HG03521 (cell line): ENCODE results near the gene LARP6.
"Not testable (repeated sequence)": the region's sequence is repeated elsewhere in the genome, so short reads cannot be mapped to it uniquely, and the experiment has no call there.

Source experiments
- ATAC-seq: cut with Tn5 transposase; IDR thresholded peaks from one replicate; pipeline ENCODE4 v1.9.1; 2021; ENCODE audit warnings: mild to moderate bottlenecking, moderate library complexity; ENCODE audit not compliant: unreplicated experiment

Gene LARP6

DNA sequence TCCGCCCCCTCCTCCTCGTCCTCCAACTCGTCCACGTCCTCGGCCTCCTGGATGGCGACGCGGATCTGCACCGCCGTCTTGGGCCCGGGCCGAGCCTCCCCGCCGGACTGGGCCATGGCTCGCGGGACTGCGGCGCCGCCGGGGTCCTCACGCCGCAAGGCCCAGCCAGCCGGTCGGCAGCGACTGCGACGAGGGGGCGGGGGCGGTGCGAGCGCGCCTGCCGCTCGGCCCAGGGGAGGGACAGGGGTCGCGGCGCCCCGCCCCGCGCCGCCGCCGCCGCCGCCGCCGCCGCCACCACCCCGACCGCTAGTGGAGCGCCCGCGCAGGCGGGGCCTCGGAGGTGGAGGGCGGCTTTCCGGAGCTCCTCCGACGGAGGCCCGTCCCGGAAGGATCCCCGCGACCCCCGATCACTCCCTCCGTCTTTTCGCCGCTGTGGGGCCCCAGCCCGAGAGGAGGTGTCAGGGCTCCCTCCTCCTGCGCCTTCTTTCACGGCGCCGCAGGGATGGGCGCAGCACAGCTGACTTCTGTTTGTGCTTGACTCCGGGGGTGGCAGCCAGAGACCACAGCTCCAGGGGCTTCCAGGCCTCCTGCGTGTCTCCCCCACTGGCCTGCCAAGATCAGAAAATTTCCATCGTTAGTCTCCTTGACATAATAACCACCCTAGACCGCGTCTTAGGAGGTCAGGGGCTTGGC lies at the start of gene LARP6:
Gene LARP6 (minus strand): TSS at position 185 of the 693 bp plus-strand sequence. CDS start 69 bp downstream, at position 116.
- no peak for ATAC-seq

DNA sequence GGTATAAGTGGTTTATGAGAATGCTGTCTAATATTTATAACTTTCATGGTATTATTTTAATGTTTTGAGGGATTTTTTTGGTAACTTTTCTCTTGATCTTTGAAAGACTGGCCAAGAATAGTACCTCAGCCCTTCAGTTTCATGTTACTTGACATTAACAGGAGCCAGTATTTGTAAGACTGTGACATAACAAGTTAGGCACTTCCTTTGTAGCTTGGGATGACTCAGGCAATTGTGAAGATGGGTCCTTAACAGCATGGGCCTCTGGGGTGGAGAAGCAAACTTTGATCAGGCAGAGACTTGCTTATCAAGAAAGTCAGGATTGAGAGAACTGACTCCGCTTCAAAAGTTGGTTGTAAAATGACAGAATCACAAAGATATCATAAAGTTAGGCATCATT lies 48.1 kb upstream of the LARP6 start:
- ATAC-seq: no peak

DNA sequence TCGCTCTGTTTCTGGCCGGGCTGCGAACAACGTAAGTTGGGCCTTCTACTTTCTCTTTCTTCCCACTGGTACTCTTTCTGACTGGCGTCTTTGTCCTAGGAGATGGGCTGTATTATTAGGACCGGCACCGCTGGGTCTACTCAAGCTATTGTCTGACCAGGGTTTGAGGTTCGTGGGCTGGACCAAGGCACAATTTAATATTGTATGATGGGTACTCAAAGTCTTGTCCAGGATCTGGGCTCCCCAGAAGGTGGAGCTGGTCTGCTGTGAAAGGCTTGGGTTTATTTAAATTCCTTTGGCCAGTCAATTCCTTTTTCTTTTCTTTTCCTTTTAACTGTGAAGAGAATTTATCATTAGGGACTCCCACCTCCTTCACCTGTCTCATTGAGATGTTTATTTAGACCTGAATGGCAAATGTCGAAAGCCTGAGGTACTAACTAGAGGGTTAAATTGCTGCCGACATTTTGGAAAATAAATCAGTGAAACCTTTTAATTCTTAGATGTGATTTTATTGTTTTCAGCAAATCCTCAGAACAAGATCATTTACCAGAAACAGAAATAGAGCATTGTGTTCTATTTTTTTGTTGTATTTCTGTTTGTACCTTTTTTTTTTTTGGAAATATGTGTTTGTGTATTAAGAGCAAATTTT lies 39.1 kb upstream of the LARP6 start:
- ATAC-seq: no peak

DNA sequence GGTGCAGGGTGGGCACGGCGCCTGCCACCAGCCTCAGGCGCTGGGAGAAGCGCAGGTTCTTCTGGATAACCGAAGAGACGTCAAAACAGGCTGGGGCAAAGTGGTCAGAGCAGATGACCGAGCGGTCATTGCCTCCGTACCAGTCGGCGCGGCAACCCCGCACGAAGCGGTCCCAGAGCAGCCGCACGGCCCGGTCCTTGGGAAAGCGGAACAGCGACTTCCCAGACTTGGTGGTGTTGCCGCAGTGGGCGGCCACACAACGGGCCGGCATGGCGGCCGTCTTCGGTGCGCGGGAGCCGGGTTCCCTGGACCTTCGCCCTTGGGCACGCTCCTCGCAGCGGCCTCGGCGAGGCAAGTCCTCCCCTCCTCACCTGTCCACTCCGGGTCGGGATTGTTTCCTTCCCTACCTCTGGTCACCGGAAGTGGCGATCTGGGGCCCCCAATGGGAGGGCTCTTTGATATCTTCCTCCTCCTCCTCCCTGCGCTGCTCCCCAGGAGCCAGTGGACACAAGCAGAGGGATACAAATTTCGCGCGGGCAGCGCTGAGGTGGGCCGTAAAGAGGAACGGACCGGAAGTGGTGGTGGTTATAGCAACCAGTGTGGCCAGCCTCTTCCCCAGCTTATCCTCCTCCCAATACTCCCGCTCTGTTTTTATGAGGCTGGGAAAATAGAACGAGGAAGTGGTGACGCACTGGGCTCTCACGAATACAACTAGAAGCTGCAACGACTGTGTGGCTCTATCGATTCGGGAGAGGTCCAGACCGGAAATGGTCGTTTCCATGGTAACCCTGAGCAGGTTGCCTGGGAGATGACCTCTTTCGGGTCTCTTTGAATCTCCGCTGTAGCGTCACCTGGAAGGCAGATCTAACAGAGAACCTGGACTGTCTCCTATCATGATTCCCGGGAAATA lies 38.3 kb upstream of the LARP6 start, which contains the start of the genes LRRC49 and THAP10:
Gene LRRC49 (plus strand): TSS at position 825 of the 910 bp plus-strand sequence. CDS start 69 bp downstream, at position 894.
Gene THAP10 (minus strand): TSS at position 432 of the 910 bp plus-strand sequence. CDS start 161 bp downstream, at position 271.
- peak; percentile 79 for ATAC-seq

DNA sequence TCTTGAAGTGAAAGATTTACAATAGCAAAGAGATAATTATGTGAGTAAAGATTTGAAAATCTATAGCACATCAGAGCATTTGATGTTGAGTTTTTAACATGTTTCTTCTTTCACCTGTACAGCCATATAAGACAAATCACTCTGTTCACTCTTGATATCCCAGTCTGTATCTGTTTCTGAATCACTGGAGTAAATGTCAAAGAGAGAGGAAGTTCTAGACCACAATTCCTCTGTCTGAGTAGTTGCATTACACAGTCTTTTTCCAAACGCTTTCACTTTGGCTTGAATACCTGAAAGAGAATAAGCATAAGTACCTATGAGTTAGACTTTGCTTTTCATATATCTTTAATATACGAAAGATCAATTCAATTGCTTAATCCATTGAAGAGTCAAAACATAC lies 28.4 kb upstream of the LARP6 start:
- ATAC-seq: no peak

DNA sequence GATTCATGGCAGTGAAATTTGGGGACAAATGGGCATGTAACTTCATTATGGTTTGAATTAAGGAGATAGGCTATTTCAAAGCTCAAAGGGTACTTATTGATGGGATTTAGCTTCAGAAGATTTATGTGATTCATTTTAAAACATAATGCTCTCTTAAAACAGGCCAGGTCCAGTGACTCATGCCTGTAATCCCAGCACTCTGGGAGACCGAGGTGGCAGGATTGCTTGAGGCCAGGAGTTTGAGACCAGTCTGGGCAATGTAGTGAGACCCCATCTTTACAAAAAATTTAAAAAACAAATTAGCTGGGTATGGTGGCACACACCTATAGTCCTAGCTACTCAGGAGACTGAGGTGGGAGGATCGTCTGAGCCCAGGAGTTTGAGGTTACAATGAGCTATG lies 26.8 kb upstream of the LARP6 start:
- ATAC-seq: no peak

DNA sequence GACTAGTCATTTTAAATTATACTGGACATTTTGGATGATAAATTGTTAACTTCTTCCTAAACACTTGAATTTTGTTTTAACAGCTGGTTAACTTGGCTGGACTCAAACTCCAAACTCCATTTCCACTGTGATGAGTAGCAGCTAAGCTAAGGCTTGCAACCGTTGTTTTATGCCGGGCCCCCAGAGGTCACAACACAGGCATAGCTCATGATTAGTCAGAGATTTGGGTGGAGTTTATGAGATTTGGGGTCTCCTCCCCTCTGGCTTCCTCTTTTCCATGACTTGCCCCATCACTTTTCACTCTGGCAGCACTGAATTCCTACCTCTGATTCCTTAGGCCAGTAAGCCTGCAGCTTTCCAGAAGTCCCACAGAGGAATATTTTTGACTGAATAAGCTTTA lies 25.4 kb upstream of the LARP6 start:
- ATAC-seq: no peak

DNA sequence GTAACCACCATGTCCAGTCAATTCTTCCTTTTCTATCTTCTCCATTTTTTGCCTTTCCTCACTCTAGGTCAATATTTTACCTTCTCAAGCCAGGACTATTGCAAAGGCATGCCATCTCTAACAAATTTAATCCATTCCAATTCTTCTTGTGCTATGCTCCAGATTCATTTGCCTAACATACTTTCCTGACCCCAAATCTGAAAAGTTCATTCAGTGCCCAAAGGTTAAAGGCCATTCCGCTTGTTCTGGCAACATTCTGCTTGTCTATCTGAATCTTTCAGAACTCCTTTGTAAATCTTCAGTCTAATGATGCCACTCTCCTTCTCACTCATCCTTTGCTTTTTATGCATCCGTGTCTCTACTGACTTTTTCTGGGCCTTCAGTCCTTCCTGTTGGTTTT lies 22.7 kb upstream of the LARP6 start:
- ATAC-seq: no peak

DNA sequence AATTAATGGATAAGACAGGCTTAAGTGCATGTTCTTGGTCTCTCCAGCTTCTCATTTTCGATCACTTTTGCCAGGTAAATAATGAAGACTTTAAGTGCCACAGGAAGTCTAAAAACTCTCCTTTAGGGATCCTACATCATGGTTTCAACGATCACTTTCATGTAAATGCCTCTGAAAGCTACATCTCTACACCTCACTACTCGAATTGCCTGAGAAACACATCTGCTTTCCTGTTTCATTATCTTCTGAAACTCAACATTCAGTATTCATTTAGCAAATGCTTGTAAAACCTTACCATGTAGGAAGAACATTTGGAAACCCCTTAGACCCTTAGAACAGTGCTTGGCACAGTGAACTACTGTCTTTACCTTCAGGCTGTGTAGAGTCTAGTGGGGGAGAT lies 22.1 kb upstream of the LARP6 start:
- ATAC-seq: no peak

DNA sequence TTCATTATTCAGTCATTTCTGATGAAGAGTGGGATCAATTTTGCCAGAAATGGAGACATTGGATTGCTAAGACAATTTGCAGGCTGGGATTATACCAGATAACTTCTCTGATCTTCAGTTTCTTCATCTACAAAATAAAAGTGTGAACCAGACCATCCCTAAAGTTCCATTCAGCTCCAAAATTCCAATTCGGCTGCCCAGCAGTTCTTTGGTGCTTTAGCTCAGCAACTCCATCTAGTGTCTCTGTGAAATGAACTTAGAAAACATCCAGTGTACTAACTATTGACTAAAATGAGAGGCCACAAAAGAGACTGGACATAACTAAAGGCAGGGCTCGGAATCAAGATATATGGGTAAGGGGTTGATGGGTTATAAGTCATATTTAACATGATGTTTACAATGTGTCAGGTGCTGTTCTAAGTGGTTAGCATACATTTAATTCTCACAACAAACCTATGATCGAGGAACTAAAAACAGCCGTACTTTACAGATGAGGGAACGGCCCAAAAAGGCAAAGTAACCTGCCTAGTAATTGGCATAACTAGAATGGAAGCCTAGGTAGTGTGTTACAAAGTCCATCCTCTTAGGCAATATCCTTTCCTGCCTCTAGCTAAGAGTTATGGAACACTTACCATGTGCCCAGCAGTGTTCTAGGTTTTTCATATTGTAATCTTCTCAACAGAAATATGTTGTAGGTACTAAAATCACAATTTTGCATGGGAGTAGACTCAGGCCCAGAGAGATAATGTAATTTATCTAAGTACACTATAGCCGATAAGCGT lies 21.2 kb upstream of the LARP6 start:
- no peak for ATAC-seq

DNA sequence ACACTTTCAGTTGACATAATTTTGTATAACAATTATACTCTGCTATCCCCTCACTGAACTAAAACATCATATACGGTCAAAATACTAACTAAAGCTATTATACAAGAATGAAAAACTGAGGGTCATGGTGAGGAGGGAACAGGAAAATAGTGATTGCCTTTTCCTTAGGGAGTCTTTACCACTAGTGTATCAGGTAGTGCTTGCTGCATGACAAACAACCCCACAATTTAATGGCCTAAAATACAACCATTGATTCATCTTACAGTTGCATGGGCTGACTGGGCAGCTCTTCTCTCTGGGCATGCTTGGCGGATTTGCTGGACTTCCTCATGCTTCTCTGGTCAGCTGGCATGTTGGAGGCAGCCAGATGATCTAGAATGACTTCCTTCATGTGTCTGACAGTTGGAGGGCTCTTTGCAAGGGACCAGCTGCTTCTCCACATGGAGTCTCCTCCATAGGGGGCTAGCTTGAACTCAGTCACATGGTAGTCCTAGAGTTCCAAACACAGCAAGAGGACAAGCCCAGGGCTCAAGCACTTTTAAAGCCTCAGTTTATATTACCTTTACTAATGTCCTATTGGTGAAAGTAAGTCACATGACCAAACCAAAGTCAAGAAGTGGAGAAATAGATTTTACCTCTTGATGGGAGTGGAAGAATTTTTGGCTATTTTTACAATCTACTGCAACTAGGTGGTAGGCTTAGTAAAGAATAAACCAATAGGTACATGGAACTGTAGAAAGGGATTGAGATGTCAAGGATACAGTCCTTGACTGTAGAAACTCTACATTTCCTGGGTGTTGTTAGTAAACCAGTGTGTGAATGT lies 19.5 kb upstream of the LARP6 start:
- no peak for ATAC-seq

DNA sequence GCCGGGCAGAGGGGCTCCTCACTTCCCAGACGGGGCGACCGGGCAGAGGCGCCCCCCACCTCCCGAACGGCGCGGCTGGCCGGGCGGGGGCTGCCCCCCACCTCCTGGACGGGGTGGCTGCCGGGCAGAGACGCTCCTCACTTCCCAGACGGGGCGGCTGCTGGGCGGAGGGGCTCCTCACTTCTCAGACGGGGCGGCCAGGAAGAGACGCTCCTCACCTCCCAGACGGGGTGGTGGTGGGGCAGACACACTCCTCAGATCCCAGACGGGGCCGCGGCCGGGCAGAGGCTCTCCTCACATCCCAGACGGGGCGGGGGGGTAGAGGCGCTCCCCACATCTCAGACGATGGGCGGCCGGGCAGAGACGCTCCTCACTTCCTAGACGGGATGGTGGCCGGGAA lies 17.5 kb upstream of the LARP6 start:
- not testable (repeated sequence) for ATAC-seq

DNA sequence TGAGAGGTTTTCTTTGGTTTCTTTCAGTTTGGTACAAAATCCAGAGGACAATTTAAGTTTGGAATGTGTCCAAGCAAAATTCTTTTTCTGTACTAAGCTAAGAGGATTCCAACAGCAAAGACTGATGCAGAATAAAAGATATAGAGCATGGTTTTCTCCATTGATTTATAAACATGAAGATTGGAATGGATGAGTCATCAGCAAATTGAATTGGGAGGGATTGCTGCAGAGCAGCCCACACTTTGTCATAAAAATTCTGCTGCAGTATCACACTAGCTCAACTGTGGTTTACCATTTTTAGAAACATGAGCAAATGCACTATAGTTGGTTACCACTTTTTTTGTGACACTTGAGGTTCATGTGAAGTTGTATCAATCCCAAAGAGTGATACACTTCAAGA lies 16.1 kb upstream of the LARP6 start:
- no peak for ATAC-seq

DNA sequence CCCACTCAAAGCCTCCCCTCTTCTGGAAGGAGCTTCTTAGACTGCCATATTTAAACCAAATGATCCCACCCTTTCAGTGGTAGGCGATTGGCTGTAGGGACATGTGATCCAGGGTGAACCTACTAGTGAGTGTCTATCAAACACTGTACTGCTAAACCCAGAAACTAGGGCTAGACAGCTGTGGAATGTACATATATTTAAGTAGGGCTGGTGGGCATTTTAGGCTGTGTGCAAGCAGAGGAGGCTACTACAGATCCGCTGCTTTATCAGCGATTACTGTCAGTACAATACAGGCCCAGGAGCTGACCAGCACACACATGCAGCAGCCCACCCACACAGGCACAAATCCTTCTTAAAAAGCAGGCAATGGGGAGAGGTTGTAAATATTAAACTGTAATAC lies 15.4 kb upstream of the LARP6 start:
- ATAC-seq: no peak

DNA sequence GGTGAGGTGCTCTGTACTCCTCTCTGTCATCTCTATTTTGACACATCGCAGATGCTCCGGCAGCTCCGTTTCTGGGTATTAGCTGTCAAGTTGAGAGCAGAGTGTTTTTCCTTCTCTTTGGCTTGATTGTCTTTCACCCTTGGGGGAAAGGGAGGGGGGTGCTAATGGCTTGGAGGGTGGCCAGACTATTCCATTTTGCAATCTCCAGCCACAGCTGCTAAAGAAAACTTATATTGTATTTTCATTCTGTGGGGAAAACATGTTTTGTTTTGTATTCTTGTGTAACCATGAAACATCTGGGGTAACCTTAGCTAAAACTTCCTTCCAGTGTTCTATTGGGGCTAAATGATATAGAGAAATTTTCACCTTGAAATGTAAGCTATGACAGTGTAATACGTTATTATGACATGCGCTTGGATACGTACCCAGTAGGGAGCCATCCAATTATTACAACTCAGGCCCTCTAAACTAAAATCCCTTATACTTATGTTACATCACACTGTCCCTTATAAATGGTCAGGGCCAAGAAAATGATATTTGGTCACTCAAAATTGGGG lies 14.0 kb upstream of the LARP6 start:
- no peak for ATAC-seq

DNA sequence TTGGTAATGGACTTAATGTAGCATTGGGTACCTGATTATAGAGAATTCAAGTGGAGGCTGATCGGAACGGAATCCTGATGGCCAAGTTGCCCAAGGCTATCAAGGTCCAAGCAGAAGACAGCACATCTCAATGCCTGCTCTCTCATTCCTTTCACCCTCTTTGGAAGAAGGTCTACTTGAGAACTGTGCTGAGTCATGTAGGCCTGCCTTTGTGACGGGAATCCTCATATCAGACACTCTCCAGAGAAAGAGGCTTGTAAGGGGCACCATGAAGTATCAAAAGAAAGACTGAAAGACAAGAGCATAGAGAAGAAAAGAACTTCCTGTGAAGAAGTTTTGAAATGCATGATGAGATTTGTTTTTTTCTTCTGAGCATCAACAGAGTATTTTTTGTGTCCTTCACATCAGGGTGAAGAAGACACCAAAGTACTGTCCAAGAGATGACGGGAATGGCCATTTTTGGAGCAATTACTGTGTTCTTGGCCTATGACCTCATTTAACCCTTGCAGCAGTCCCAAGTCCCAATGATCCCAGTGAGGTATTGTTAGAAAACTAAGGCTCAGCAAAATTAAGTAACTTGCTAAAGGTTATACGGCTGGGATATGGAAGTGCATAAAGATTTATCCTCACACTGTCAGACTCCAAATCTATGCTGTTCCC lies 13.2 kb upstream of the LARP6 start:
- ATAC-seq: no peak

DNA sequence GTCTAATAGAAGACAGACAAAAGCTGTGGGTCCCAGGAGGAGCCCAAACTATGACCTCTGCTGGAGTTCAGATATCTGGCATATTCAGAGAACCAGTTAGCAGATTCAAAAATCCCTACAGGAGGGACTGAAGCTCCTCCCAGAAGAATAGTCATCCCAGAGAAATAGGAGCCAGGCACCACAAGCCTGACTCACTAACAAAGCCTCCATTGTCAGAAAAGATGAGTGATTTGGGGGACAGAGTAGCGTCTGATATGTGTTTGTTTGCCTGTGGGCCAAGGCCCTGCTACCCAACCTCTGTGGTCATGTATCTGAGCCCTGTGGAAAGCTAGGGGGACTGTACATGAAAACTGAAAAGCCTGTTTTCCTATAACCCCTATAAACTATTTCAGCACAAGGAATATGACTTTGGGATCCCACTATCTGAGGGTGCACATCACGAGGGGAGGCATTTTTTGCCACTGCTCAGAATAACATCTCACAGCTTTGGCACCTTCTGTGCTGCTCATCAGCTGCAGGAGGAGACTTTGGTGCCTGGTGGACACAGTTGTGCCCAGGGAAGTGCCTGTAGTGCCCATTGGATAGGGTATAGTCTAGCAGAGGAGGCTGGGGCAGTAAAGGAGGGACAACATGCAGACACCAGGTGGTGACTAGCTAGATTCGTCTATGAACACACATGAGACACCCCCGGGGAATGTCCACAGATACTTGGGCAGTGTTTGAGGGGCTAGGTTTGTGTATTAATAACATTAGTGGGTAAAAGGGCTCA lies 9.7 kb upstream of the LARP6 start:
- no peak for ATAC-seq

DNA sequence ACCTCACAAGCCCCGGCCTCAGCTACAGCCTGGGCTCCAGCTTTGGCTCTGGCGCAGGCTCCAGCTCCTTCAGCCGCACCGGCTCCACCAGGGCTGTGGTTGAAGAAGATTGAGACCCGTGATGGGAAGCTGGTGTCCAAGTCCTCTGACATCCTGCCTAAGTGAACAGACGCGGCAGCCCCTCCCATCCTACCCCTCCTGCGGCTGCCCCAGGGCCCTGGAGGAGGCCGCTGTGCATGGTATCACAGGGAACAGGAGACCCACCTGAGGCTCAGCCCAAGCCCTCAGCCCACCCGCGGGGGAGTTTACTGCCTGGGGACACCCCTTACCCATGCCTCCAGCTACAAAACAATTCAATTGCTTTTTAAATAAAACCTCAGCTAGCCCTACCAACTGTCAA lies 6.0 kb upstream of the LARP6 start:
- no peak for ATAC-seq
